ENCODE measurements around the gene GYS2. TPM values are rescaled to one million over a fixed set of nuclear protein-coding genes. Genes with fewer than 3 reads are reported as not detected.

Gene GYS2
- total and polyA plus RNA-seq, 3 donors from 2014 or later: not detected

- Histone ChIP-seq H3K4me1 (peaks cover 13% of the 10 kb centered on the region), H3K36me3 (ENCODE audit: low read depth, missing control alignments) (no peaks in the 10 kb centered on the region), H3K27me3 (no peaks in the 10 kb centered on the region), H3K27ac (no peak overlapping the region), H3K9me3 (no peaks in the 10 kb centered on the region), H3K4me3 (no peak overlapping the region)
- no peak for DNase-seq
- intact Hi-C loops (cut with DNase I; ENCODE audit: low total_unique reads): no loop called here
- TF ChIP-seq CTCF (IDR thresholded peaks at IDR 0.05): no peak
- 48 to 74% methylated on average over 2 of the region's 2 CpGs for WGBS, 2 donors
Observed at GRCh38 chr12:21499765-21500164, 104.9 kb downstream of the GYS2 start.

Other genes with a start within 250 kb of the GYS2 start
- not detected for gene IAPP, start 231.9 kb downstream of the GYS2 start, total RNA-seq
- 5.7 TPM for gene IAPP, start 231.9 kb downstream of the GYS2 start, polyA plus RNA-seq (ENCODE audit: insufficient read depth, low read depth, low replicate concordance)
- gene PYROXD1, start 167.2 kb downstream of the GYS2 start, total RNA-seq: 10 to 100 TPM; 20.7 to 25.1 TPM
- 18.0 TPM for gene PYROXD1, start 167.2 kb downstream of the GYS2 start, polyA plus RNA-seq (ENCODE audit: insufficient read depth, low read depth, low replicate concordance)
- gene RECQL, start 103.2 kb downstream of the GYS2 start, total RNA-seq: 10 to 100 TPM; 15.2 to 21.6 TPM
- gene RECQL, start 103.2 kb downstream of the GYS2 start, polyA plus RNA-seq (ENCODE audit: insufficient read depth, low read depth, low replicate concordance): 9.8 TPM
- 10 to 100 TPM; 13.7 to 13.9 TPM for gene GOLT1B, start 103.1 kb downstream of the GYS2 start, total RNA-seq
- 24.6 TPM for gene GOLT1B, start 103.1 kb downstream of the GYS2 start, polyA plus RNA-seq (ENCODE audit: insufficient read depth, low read depth, low replicate concordance)
- 1 to 10 TPM in 1 of 2 donors, under 1 TPM in 1; 0.93 to 2.1 TPM for gene SPX, start 78.6 kb downstream of the GYS2 start, total RNA-seq
- gene SPX, start 78.6 kb downstream of the GYS2 start, polyA plus RNA-seq (ENCODE audit: insufficient read depth, low read depth, low replicate concordance): 1.5 TPM
- gene LDHB, start 53.0 kb upstream of the GYS2 start, total RNA-seq: 100 to 1,000 TPM; 196 to 259 TPM
- gene LDHB, start 53.0 kb upstream of the GYS2 start, polyA plus RNA-seq (ENCODE audit: insufficient read depth, low read depth, low replicate concordance): 158 TPM
- gene KCNJ8, start 169.9 kb upstream of the GYS2 start, total RNA-seq: 1 to 10 TPM; 2.0 to 2.2 TPM
- gene KCNJ8, start 169.9 kb upstream of the GYS2 start, polyA plus RNA-seq (ENCODE audit: insufficient read depth, low read depth, low replicate concordance): 3.3 TPM